Measurements from ENCODE around the gene SCGB1A1.
"Not testable (repeated sequence)": the region's sequence is repeated elsewhere in the genome, so short reads cannot be mapped to it uniquely, and the experiment has no call there.

DNA sequence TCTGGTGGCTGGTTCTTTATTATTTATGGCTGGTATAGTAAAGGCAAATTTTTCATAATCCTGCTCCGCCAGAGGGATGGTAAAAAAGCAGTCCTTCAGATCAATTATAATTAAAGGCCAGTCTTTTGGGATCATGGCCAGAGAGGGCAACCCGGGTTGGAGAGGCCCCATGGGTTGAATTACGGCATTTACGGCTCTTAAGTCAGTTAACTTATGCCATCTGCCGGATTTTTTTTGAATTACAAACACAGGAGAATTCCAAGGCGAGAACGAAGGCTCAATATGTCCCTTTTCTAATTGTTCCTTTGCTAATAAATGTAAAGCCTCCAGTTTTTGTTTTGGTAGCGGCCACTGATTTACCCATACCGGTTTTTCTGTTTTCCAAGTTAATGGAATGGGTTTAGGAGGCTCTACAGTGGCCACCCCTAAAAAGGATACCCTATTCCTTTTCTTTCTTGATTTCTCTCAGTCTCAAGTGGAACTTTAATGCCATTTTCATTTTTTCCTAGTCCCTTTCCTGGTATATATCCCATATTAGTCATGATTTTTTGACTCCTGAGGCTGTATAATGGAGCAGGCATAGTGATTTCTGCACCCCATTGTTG lies 40.3 kb upstream of the SCGB1A1 start:
- not testable (repeated sequence) for TF ChIP-seq POLR2A (IDR thresholded peaks at IDR 0.05)
- TF ChIP-seq, protein P1, sequence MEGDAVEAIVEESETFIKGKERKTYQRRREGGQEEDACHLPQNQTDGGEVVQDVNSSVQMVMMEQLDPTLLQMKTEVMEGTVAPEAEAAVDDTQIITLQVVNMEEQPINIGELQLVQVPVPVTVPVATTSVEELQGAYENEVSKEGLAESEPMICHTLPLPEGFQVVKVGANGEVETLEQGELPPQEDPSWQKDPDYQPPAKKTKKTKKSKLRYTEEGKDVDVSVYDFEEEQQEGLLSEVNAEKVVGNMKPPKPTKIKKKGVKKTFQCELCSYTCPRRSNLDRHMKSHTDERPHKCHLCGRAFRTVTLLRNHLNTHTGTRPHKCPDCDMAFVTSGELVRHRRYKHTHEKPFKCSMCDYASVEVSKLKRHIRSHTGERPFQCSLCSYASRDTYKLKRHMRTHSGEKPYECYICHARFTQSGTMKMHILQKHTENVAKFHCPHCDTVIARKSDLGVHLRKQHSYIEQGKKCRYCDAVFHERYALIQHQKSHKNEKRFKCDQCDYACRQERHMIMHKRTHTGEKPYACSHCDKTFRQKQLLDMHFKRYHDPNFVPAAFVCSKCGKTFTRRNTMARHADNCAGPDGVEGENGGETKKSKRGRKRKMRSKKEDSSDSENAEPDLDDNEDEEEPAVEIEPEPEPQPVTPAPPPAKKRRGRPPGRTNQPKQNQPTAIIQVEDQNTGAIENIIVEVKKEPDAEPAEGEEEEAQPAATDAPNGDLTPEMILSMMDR (IDR thresholded peaks at IDR 0.05): not testable (repeated sequence)
